ENCODE data around the gene STARD8.

DNA sequence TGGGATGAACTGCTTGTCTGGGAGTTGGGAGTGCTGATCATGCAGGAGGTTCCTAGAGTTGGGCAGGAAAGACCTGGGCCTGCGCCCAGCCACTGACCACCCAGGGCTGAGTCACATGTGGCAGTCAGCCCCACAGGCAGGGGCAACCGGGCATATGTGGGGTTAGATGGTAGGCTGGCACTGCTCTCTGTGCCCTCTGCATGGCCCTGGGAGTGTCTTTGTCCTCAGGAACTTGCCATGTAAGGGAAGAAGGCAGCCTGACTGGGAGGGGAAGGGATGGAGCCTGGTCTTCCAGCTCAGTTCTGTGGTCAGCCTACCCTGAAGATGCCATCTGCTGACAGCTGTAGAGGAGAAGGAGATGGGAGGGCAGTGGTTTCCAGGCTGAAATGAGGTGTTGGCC is 111.2 kb downstream of the STARD8 start:
- TF ChIP-seq, protein P1, sequence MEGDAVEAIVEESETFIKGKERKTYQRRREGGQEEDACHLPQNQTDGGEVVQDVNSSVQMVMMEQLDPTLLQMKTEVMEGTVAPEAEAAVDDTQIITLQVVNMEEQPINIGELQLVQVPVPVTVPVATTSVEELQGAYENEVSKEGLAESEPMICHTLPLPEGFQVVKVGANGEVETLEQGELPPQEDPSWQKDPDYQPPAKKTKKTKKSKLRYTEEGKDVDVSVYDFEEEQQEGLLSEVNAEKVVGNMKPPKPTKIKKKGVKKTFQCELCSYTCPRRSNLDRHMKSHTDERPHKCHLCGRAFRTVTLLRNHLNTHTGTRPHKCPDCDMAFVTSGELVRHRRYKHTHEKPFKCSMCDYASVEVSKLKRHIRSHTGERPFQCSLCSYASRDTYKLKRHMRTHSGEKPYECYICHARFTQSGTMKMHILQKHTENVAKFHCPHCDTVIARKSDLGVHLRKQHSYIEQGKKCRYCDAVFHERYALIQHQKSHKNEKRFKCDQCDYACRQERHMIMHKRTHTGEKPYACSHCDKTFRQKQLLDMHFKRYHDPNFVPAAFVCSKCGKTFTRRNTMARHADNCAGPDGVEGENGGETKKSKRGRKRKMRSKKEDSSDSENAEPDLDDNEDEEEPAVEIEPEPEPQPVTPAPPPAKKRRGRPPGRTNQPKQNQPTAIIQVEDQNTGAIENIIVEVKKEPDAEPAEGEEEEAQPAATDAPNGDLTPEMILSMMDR (IDR thresholded peaks at IDR 0.05) = no peak
- TF ChIP-seq POLR2A (IDR thresholded peaks at IDR 0.05) = no peak
- no peak for TF ChIP-seq POLR2AphosphoS5 (IDR thresholded peaks at IDR 0.05; ENCODE audit: insufficient read depth in 1 of 2, low read depth in 1 of 2)

All from vagina (tissue), 2 donors.